Ectodermal cell (in vitro differentiated cells): Measurements from ENCODE around the gene UBE2QL1.

ENCODE experiments used
- H3K27ac ChIP-seq: 2 replicates; pipeline ENCODE4 v1.7.0; 2013; ENCODE audit warnings: mild to moderate bottlenecking, low read depth, low read length; ENCODE audit not compliant: insufficient read depth, poor library complexity, severe bottlenecking
- H3K27me3 ChIP-seq: 2 replicates; pipeline ENCODE4 v1.7.0; 2013; ENCODE audit warnings: mild to moderate bottlenecking, low read length; ENCODE audit not compliant: insufficient read depth, control insufficient read depth, poor library complexity, severe bottlenecking
- H3K36me3 ChIP-seq: one replicate; pipeline ENCODE4 v1.7.0; 2013; ENCODE audit warnings: low read length; ENCODE audit not compliant: control insufficient read depth, insufficient read depth
- H3K4me1 ChIP-seq: one replicate; pipeline ENCODE4 v1.7.0; 2013; ENCODE audit warnings: low read length; ENCODE audit not compliant: control insufficient read depth, insufficient read depth
- H3K4me3 ChIP-seq: 2 replicates; pipeline ENCODE4 v1.7.0; 2013; ENCODE audit warnings: low read depth, low read length, control low read depth; ENCODE audit not compliant: insufficient read depth
- H3K9me3 ChIP-seq: 2 replicates; pipeline ENCODE4 v1.7.0; 2013; ENCODE audit warnings: mild to moderate bottlenecking, low read length, moderate library complexity; ENCODE audit not compliant: control insufficient read depth
- WGBS, 2 experiments: methylation state at CpG; one replicate each; pipeline ENCODE4 v1.1.7; 2013; ENCODE audit warnings: missing lambda C conversion rate in 2 of 2; 5-methylcytosine and 5-hydroxymethylcytosine counted together

UBE2QL1 gene

DNA sequence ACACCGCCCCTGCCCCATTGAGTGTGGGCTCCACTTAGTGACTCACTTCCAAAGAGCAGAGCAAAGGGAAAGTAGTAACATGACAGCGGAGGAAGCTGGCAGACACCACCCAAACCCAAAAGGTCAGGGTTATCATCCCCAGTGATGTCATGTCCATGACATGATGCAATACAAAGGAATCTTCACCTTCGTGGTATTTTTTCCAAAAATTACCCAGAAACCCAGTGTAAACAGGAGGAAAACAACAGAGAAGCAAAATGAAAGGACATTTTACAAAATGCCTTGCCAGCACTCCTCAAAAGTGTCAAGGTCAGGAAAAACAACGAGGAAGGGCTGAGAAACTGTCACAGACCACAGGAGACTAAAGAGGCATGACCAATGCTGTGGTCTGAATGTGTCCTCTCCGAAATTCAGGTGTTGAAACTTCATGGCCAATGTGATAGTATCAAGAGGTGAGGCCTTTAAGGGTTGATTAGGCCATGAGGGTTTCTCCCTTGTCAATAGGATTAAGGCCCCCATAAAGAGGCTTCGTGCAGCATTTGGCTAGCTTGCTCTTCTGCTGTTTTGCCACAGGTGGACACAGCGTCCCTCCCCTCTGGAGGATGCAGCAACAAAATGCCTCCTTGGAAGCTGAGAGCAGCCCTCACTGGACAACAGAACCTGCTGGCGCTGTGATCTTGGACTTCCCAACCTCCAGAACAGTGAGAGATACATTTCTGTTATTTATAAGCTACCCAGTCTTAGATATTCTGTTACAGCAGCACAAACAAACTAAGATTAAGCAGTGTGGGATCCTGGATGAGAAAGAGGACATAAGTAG, 39.8 kb upstream of the UBE2QL1 start:
- Histone ChIP-seq H3K36me3 (no peaks in the 10 kb centered on the region), H3K9me3 (no peaks in the 10 kb centered on the region), H3K4me1 (peaks cover 4% of the 10 kb centered on the region), H3K27me3 (no peaks in the 10 kb centered on the region), H3K4me3 (no peak overlapping the region), H3K27ac (no peak overlapping the region)
- WGBS, 2 experiments = 90 to 91% methylated on average over 8 of the region's 8 CpGs

DNA sequence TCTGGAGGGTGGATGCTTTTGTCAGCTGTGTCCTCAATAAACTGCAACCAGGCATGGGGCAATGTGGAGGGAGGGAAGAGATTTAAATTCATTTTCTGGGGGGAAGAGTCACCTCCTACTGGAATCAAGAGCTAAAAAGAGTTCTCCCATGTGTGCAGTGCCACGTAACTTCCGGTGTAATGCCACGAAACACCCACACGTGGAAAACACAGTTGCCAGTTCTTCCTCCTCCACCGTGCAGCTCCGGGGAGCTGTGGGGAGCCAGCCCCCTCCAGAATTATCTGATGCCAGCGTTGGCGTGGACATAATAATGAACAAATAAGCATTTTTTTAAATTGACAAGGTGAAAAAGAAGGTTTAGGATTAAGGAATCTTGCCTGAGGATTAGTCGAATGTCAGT, 38.2 kb upstream of the UBE2QL1 start:
- Histone ChIP-seq H3K27me3 (no peaks in the 10 kb centered on the region), H3K4me1 (peaks cover 4% of the 10 kb centered on the region), H3K36me3 (no peaks in the 10 kb centered on the region), H3K4me3 (no peak overlapping the region), H3K9me3 (no peaks in the 10 kb centered on the region), H3K27ac (no peak overlapping the region)
- 92 to 95% methylated on average over 9 of the region's 9 CpGs for WGBS, 2 experiments

GRCh38 chr5:6411141-6411540, 37.5 kb upstream of the UBE2QL1 start:
- peaks cover 4% of the 10 kb centered on the region for H3K4me1 ChIP-seq
- WGBS, 2 experiments = 92 to 94% methylated on average over 15 of the region's 15 CpGs

DNA sequence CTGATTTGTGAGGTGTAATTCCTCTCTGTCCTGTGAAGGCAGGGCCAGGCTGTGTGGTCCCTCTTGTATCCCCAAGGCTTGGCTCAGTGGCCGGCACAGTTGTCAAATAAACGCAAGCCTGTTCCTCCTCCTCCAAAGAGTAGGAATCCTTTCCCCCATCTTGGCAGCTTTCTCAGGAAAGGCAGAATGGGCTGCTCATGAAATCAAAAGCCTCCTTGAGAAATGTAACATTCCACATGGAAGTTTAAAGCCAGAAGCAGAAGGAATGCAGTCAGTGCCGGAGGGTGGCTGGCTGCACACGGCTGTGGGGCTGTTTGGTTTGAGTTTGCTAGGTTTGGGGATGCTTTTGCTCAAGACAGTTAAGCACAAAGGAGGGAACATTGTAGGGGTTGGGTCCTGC, 35.8 kb upstream of the UBE2QL1 start:
- Histone ChIP-seq H3K9me3 (no peaks in the 10 kb centered on the region), H3K4me1 (no peaks in the 10 kb centered on the region), H3K4me3 (no peak overlapping the region), H3K27me3 (no peaks in the 10 kb centered on the region), H3K36me3 (no peaks in the 10 kb centered on the region), H3K27ac (no peak overlapping the region)
- WGBS, 2 experiments = 90 to 92% methylated on average over 4 of the region's 4 CpGs

More at GRCh38 chr5:6411141-6411540, 37.5 kb upstream of the UBE2QL1 start:
- no peaks in the 10 kb centered on the region for H3K27me3 ChIP-seq
- H3K4me3 ChIP-seq = no peak overlapping the region
- H3K27ac ChIP-seq = no peak overlapping the region
- no peaks in the 10 kb centered on the region for H3K36me3 ChIP-seq
- H3K9me3 ChIP-seq = no peaks in the 10 kb centered on the region

DNA sequence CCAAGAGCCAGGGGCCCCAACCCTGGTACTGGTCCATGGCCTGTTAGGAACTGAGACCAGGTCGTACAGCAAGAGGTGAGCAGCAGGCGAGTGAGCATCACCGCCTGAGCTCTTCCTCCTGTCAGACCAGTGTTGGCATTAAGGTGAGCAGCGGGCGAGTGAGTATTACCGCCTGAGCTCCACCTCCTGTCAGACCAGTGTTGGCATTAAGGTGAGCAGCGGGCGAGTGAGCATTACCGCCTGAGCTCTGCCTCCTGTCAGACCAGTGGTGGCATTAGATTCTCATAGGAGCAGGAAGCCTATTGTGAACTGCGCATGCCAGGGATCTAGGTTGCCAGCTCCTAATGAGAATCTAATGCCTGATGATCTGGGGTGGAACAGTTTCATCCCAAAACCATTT, 31.0 kb upstream of the UBE2QL1 start:
- Histone ChIP-seq H3K4me1 (no peaks in the 10 kb centered on the region), H3K9me3 (no peaks in the 10 kb centered on the region), H3K27me3 (no peaks in the 10 kb centered on the region), H3K36me3 (no peaks in the 10 kb centered on the region), H3K4me3 (no peak overlapping the region), H3K27ac (no peak overlapping the region)
- 90 to 91% methylated on average over 10 of the region's 10 CpGs for WGBS, 2 experiments

GRCh38 chr5:6418679-6419276, 29.9 kb upstream of the UBE2QL1 start:
- Histone ChIP-seq H3K36me3 (no peaks in the 10 kb centered on the region), H3K9me3 (no peaks in the 10 kb centered on the region), H3K27ac (no peak overlapping the region), H3K4me3 (no peak overlapping the region), H3K4me1 (no peaks in the 10 kb centered on the region), H3K27me3 (no peaks in the 10 kb centered on the region)
- WGBS, 2 experiments = 92 to 94% methylated on average over 3 of the region's 3 CpGs

- Histone ChIP-seq H3K4me1 (no peaks in the 10 kb centered on the region), H3K27ac (no peak overlapping the region), H3K27me3 (no peaks in the 10 kb centered on the region), H3K4me3 (no peak overlapping the region), H3K9me3 (no peaks in the 10 kb centered on the region), H3K36me3 (no peaks in the 10 kb centered on the region)
- 93 to 95% methylated on average over 7 to 8 of the region's 8 CpGs for WGBS, 2 experiments
These were observed 29.3 kb upstream of the UBE2QL1 start for GRCh38 chr5:6419340-6419852.

- Histone ChIP-seq H3K36me3 (no peaks in the 10 kb centered on the region), H3K9me3 (no peaks in the 10 kb centered on the region), H3K27me3 (no peaks in the 10 kb centered on the region), H3K4me1 (no peaks in the 10 kb centered on the region), H3K4me3 (no peak overlapping the region), H3K27ac (no peak overlapping the region)
- WGBS, 2 experiments = 91 to 92% methylated on average over 13 of the region's 13 CpGs
These were observed 25.1 kb upstream of the UBE2QL1 start for GRCh38 chr5:6423327-6424109.

GRCh38 chr5:6424110-6424659, 24.5 kb upstream of the UBE2QL1 start:
- Histone ChIP-seq H3K4me3 (no peak overlapping the region), H3K27ac (no peak overlapping the region), H3K27me3 (no peaks in the 10 kb centered on the region), H3K36me3 (no peaks in the 10 kb centered on the region), H3K9me3 (no peaks in the 10 kb centered on the region), H3K4me1 (no peaks in the 10 kb centered on the region)
- WGBS, 2 experiments = 89% methylated on average over 8 of the region's 8 CpGs

- Histone ChIP-seq H3K36me3 (no peaks in the 10 kb centered on the region), H3K27ac (no peak overlapping the region), H3K4me3 (no peak overlapping the region), H3K27me3 (no peaks in the 10 kb centered on the region), H3K9me3 (no peaks in the 10 kb centered on the region), H3K4me1 (no peaks in the 10 kb centered on the region)
These were observed 24.0 kb upstream of the UBE2QL1 start for GRCh38 chr5:6424700-6425099.
